GM19397 (cell line): ENCODE measurements around the gene KLK10.

Experiments used
- ATAC-seq: cut with Tn5 transposase; IDR thresholded peaks from one replicate; pipeline ENCODE4 v1.9.1; 2021; ENCODE audit warnings: mild to moderate bottlenecking, moderate library complexity; ENCODE audit not compliant: unreplicated experiment

Gene KLK10, protein sequence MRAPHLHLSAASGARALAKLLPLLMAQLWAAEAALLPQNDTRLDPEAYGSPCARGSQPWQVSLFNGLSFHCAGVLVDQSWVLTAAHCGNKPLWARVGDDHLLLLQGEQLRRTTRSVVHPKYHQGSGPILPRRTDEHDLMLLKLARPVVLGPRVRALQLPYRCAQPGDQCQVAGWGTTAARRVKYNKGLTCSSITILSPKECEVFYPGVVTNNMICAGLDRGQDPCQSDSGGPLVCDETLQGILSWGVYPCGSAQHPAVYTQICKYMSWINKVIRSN

DNA sequence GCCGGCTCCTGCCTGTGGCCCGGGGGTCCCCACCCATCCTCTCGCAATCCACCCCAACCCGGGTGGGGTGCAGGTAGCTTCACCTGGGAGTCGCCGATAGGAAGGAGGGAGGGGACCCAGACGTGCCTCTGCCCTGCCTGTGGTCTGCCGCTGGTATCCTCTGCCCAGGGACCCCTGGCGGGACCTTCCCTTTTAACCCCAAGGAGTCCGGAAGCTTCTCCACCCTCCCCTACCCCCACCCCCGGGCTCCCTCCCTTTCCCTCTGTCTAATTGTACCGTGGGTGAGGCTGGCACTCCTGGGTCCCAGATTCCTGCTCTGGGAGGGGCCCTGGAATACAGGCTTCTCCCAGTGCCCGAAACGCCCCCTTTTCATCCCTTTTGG, at the start of gene KLK10:
TSS of gene KLK10 (minus strand) at position 166 of the 382 bp plus-strand sequence. CDS start 579 bp downstream, outside the sequence.
- no peak for ATAC-seq

DNA sequence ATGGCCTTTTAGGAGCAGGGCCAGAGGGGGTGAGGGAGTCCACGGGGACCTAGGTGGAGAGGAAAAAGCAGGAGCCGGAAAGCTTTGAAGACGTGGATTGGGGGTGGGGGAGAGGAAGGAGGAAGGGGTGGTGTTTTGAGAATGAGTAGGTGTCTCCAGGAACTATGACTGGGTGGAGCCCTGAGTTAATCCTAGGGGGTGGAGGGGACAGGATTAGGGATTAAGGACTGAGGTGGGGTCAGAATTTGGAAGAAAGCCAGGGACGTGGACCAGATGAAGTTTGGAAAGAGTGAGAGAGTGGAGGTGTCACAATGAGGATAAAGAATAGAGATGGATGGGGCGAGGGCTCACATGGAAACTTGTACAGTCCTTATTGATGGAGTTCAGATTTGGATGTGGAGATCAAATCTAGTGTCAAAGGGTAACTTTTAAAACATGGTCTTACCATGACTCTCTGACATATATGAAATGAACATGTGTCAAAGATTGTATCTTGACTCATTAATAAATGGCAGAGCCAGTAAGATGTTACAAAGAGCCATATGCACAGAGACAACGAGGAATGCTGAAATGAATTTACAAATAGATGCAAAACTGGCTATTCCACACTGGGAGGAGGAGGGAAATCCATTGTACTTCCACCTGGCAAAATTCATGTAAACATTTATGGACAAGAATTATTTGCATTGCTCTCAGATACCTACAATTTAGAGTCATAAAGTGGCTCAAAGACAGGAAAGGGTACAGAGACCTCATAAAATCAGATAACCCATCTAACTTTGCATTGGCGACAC, 47.1 kb upstream of the KLK10 start:
- no peak for ATAC-seq

DNA sequence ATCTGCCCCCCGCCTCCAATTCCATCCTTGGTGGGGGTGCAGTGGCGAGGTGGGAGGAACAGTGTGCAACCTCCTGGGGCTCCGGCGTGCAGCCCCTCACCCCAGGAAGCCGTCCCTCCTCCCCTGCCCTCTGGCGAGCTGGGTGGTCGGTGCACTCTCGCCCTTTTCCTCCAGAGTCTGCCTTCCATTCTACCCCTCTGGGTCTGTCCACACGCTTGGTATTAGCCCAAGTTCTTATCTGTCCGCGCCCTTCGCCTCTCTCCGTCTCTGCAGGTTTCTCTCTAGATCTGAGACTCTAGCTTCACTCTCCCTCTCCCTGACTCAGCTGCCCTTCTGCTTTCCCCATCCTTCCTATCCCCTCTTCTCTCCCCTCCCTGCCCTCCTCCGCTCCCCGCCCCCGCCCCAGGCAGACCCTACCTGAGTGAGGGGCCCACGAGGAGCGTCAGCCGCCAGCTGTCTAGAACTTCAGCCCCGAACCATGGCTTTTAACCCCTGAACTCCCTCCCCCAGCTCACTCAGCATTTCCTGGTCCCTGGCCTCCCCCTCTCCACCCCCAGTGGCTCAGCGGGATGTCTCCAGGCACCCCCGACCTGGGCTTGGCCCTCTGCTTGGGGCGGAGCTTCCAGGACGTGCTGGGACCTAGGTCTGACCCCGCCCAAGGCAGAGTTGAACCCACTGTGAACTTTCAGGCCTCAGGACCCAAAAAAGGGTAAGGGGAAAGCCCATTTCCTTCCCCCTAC, 45.9 kb upstream of the KLK10 start:
- no peak for ATAC-seq

DNA sequence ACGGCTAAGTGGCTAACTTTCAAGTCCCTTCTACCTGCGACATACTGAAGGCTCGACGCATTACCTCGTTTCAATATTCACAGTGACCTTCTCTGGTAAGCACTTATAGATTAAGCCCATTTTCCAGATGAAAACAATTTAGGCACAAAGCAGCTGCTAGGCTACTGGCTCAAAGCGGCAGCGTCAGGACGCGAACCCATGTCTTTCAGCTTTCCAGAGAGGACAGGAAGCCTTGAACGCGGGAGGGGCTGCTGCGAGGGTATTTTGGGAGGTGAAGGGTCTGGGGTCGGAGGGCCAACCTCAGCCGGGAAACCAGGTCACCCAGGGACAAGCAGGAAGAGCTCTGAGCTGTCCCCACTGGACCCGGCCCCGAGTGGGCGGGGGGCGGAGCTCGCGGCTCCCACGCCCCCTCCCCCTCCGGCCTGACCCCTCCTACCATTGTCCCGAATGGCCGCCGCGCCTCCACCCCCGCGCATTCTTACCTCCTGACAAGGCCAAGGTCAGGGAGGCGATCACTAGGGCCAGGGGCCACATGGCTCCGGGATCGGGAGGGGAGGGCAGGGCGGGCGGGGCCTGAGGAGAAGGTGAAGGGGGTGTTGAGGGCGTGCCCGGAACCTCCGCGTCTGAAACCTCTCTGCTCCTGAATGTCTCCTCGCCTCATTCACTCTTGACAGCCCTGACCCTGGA, 45.2 kb upstream of the KLK10 start, which contains the start of gene KLK13:
TSS of gene KLK13 (minus strand) at position 559 of the 687 bp plus-strand sequence. CDS start at position 534, 25 bp downstream.
- no peak for ATAC-seq

DNA sequence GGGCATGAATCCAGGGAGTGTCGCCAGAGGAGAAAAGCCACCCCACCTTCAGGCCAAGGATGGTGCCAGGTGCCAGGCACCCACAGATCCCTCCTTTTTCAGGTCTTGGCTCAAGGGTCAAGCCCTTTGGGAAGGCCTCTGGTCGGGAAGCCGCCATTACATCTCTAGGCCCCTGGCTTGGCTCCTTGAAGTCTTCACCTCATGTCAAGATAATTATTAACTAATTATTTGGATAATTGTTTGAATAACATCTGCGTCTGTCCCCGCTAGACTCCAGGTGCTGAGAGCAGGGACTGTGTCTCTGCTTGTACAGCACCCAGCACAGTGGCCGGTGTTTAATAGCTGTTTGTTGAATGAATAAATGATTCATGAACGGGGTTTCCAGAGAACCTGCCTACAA, 44.2 kb upstream of the KLK10 start:
- ATAC-seq: no peak

DNA sequence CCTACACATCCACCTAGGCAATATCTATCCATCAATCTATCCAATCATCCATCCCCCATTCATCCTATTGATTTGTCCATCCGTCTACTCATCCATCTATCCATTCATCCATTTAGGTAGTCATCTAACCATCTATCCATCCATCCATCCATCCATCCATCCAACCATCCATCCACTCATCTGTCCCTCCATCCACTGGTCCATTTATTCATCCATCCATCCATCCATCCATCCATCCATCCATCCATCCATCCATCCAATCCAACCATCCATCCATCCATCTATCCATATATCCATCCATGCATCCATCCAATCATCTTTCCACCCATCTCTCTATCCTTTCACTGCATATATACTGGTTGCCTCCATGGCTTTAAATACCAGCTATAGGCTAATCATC, 41.5 kb upstream of the KLK10 start:
- no peak for ATAC-seq

DNA sequence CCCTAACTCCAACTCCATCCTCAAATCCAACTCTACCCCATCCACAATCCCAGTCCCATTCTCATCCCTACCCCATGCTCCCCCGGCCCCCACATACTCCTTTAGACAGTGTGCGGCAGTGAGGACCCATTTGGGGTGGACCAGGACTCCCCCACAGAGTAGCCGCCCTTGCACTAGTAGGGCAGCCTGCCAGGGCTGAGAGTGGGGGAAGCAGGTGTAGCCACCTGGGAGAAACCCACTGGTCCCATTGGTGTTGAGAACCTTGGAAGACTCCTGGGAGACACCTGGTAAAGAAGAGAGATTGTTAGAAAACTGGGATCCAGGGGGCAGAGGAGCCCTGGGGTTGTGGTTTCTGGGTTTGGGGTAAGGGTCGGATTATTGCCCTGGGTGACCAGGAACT, 40.8 kb upstream of the KLK10 start:
- no peak for ATAC-seq

DNA sequence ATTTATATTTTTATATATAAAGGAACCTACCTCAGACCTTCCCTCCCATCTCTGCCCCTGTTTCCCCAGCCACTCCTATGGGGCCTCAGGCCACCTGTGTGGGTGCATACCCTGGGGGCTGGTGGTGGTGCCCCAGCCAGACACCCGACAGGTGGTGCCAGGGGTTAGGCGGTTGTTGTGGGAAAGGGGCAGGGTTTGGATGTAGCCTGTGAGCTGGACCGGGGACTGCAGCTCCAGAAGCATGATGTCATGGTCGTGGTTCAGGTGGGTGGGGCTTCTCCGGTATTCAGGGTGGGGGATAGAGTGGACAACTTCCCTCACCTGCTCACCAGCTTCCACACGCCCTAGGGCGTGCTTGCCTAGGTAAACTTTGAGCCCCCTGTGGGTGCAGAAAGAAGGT, 40.2 kb upstream of the KLK10 start:
- ATAC-seq: no peak

DNA sequence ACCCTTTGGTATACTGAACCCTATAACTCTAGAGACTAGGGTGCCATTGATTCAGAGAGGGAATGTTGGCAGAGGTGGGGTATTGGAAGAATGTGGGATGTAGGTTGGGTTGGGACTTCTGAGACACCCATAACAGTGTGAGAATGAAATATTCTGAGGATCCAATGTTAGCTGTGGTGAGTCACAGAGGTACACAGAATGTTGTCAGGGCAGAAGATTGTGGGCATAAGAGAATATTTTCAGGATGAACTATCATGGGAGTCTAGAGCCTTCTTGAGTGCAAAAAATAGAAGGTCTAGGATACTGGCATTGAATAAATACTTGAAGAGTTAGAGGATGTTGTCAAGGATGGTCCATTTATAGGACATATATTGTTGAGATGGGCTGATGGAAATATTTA, 36.4 kb upstream of the KLK10 start:
- ATAC-seq: no peak

DNA sequence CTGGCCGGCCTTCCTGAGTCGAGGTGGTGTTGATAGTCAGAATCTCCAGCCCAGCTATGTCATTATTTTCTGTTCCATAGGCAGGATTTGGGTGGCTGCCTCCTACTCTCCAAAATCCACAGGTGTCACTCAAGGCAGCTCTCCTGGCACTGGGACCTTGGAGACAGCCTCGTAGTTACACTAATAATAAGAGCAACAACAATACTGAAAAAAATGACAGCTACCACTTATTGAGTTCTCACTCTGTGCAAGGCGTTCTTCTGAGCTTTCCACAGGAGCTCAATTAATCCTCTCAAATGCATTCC, 27.5 kb upstream of the KLK10 start:
- ATAC-seq: no peak

DNA sequence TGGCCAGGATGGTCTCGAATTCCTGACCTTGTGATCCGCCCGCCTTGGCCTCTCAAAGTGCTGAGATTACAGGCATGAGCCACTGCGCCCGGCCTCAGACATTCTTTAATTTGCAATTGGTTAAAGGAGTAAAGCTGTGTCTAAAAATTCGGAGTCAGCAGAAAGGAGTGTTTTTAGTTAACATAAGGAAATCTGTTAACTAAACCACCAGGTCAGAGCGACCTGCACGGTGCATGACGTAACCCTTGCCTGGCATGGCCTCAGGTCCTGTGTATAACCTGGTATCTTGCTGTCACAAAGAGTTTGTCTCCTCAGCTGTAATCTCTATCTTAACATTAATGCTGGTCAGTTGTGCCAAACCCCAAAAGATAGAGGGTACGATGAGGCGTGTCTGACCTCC, 24.8 kb upstream of the KLK10 start:
- no peak for ATAC-seq

DNA sequence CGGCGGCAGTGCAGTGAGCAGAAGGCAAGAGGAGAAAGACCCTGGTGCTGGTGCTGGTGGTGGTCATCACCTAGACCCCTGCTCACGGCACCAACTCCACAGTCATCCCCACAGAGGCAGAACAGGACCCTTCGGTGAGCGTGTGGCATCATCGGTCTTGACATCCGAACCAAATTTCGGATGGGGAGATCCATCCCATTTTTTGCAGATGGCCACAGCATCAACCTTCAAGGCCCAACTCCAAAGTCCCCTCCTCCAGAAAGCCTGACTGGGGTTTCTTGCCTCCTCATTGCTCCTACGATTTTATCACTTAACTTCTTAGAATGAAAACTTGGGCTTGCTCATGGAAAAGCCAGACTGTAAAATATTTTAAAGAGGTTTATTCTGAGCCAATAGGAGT, 24.0 kb upstream of the KLK10 start:
- ATAC-seq: no peak

DNA sequence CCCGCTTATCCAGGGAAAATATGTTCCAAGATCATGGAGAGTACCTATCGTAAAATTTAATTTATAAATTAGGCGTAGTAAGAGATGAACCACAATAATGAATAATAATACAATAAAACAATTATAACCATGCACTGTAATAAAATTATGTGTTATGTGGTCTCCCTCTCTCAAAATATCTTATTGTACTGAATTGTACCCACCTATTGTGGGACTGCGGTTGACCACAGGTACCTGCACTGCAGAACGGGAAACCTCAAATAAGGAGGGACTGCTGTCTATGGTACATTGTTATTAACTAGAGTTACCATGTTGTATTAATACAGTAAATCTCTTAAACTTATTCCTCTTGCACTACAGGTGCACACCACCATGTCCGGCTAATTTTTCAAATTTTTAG, 20.6 kb upstream of the KLK10 start:
- ATAC-seq: no peak

DNA sequence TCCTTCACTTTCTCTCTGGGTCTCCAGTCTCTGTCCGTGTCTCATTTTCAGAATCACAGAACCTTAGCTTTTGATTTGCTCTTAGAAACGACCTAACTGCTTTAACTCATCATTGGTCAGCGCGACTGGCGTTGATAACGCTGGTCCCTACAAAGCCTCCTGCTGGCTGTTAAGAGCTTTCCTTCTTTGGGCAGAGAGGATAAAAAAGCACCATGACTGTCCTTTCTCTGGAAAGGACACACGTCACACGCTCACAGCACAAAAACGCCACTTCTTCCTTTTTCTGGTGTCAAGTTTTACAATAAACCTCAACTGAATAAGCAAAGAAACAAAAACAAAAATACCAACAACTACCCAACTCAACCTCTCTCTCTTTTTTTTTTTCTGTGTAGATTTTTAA, 17.0 kb upstream of the KLK10 start:
- no peak for ATAC-seq

DNA sequence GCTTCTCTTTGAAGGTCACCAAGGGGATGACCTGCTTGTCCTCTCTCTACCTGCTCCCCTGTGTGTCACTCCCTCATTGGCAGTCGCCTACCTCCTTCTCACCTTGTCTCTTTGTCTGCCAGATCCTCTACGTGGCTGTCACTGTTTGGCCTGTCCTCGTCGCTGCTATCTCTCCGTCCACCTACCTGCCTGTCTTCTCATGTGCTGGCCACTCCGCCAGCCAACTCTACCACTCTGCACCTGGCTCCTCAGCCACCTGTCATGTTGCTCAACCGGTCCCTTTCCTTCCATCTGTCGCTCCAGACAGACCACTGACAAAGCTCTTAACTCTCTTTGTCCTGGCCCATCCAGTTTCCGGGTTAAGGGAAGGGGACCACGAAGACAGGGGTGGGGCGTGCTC, 15.2 kb upstream of the KLK10 start, which contains the start of gene KLK12:
TSS of gene KLK12 (minus strand) at position 299 of the 400 bp plus-strand sequence. CDS start 381 bp downstream, outside the sequence.
- no peak for ATAC-seq

DNA sequence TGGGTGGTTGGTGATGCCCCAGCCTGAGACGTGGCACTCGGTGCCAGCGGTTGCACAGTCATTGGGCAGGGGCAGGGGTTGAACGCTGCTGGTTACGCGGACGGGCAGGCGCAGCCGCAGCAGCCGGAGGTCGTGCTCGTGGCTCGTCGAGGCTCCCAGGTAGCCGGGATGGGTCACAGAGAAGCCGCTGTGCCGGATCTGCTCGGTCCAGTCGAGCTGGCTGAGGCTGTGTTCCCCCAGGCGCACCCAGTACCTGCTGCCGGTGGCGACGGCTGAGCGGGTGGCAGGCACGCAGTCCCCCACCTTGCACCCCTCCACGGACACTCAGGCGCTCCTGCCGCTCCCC, 12.3 kb upstream of the KLK10 start:
- no peak for ATAC-seq

DNA sequence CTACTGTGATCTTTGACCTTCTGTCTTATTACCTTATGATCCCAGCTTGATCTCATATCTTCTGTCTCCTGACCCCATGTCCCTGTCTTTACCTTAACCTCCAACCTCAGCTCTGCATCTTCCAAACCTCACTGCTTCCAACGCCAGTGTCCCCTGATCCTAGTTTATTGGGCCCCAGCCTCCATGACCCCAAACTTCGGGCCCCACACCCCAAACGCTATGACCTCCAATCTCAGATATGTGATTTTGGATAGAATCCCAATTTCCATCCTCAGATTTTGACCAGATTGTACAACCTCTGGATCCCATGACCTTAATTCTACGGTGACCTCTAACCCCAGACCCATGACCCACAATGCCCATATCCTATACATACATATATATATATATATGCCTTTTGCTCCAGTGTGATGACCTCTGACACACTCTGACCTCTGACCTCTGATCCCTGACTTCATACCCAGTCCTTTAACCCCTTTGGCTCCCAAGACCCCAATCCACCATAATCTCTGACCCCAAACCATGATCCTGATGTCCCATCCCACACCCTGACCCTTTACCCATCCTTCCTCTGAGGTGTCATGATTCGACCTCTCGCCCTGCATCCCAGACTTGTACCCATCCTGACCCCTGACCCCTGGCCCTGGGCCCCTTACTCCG, 11.8 kb upstream of the KLK10 start:
- no peak for ATAC-seq

DNA sequence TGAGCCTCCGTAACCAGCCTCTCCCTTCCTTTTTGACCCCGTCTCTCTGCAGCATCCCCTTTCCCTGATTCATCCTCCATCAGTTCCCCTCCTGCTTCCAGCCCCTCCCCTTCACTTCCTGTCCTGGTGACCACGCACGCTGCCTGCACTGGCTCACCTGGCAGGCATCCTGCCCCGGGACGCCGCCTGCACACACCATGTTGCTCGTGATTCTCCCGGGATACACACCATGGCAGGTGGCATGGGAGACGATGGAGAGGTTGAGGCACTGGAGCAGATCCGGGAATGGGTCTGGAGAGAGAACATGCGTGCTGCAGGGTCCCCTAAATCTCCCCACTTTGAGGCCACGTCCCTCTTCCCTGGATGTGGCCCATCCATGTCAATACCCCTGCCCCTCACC, 11.1 kb upstream of the KLK10 start:
- ATAC-seq: no peak

DNA sequence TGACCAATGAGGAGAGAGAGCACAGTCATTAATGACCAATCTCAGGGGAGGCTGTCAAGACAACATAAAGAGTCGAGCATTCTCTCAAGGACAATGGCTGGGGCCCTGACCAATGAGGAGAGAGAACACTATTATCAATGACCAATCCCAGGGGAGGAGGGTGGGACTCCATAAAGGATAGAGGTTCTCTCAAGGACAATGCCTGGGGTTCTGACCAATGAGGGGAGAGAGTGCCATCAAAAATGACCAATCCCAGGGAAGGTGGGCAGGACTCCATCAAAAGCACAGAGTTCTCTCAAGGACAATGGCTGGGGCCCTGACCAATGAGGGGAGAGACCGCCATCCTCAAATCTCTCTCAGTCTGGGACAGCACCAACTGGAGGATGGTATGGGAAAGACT, 10.2 kb upstream of the KLK10 start:
- no peak for ATAC-seq

DNA sequence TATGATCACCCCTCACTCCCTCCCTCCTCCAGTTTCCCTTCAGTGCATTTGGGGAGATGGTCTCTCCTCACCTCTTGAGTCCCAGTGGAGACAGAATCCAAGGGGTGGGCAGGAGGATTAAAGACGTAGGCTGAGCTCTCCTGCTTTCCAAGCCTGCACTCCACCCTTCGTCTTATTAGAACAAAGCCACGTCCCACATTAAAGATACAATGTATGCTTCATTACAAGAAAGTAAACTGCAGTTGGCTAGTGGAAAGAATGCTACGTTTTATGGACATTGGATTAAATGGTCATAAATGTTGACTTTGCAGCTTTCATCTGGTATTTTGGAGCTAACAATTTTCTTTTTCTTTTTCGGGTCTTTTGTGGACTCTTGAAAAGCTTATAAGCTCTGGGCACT, 8.4 kb upstream of the KLK10 start:
- ATAC-seq: no peak
